GM18526 (cell line): ENCODE measurements around the gene NR4A1.

Experiments used
- POLR2A ChIP-seq: IDR thresholded peaks from 3 replicates; pipeline ENCODE4 v1.6.1; 2011; ENCODE audit not compliant: insufficient read length; ENCODE audit errors: extremely low read depth

NR4A1 gene

GRCh38 chr12:52058631-52059361 is 7.6 kb downstream of the NR4A1 start:
- TF ChIP-seq POLR2A, result no peak

GRCh38 chr12:52059582-52060497 is 8.6 kb downstream of the NR4A1 start:
- TF ChIP-seq POLR2A, result no peak

- no peak for TF ChIP-seq POLR2A
Observed at GRCh38 chr12:52060498-52061177, 9.4 kb downstream of the NR4A1 start.

GRCh38 chr12:52061470-52062166 is 10.4 kb downstream of the NR4A1 start:
- TF ChIP-seq POLR2A, result no peak

GRCh38 chr12:52062167-52063081 is 11.2 kb downstream of the NR4A1 start:
- TF ChIP-seq POLR2A, result no peak

GRCh38 chr12:52063082-52063924 is 12.1 kb downstream of the NR4A1 start:
- no peak for TF ChIP-seq POLR2A

- TF ChIP-seq POLR2A, result no peak
Observed at GRCh38 chr12:52063981-52064649, 12.9 kb downstream of the NR4A1 start.

- no peak for TF ChIP-seq POLR2A
Observed at GRCh38 chr12:52066346-52067080, 15.3 kb downstream of the NR4A1 start.

GRCh38 chr12:52067081-52067374 is 15.8 kb downstream of the NR4A1 start:
- TF ChIP-seq POLR2A, result no peak

- peak; percentile 81 for TF ChIP-seq POLR2A
Observed at GRCh38 chr12:52069327-52070184, 18.3 kb downstream of the NR4A1 start, which contains the start of gene ATG101. ATG101 (plus strand) TSS chr12:52069978; CDS start chr12:52073651, 3,673 bp downstream.
